Subcutaneous adipose tissue (tissue), 4 donors: ENCODE results near the gene BMAL2. TPM values are rescaled to one million over a fixed set of nuclear protein-coding genes. Genes with fewer than 3 reads are reported as not detected.

Experiments
- CTCF ChIP-seq: fragments of 450-650 bp; IDR thresholded peaks from one replicate; pipeline ENCODE4 v1.5.1; 2016; ENCODE audit warnings: low read depth, mild to moderate bottlenecking, control low read depth, antibody characterized with exemption, moderate library complexity
- total RNA-seq, 4 donors: library from RNA; depleted of rRNA; stranded (reverse); fragments of >200 nt; gene quantifications; one replicate each; pipeline ENCODE4 v1.1.0, GENCODE V29; 2016

The BMAL2 gene
- total RNA-seq, 4 donors from 2014 or later: 4.6 to 9.0 (median 5.0) TPM

- no peak for TF ChIP-seq CTCF
These were observed 2.1 kb downstream of the BMAL2 start for GRCh38 chr12:27334721-27335082.

- TF ChIP-seq CTCF: no peak
These were observed 3.0 kb downstream of the BMAL2 start for GRCh38 chr12:27335364-27336281.

- TF ChIP-seq CTCF: no peak
These were observed 3.6 kb downstream of the BMAL2 start for GRCh38 chr12:27336282-27336653.

- no peak for TF ChIP-seq CTCF
These were observed 4.7 kb downstream of the BMAL2 start for GRCh38 chr12:27337376-27337775.

- no peak for TF ChIP-seq CTCF
These were observed 5.8 kb downstream of the BMAL2 start for GRCh38 chr12:27338473-27338872.

GRCh38 chr12:27340971-27341370, 8.3 kb downstream of the BMAL2 start:
- TF ChIP-seq CTCF: no peak

- TF ChIP-seq CTCF: no peak
These were observed 9.9 kb downstream of the BMAL2 start for GRCh38 chr12:27342536-27342935.
